Sigmoid colon (tissue), 4 donors: ENCODE measurements around the gene SERINC5.

ENCODE experiments used
- EP300 ChIP-seq, 4 donors: sonication (generic); formaldehyde crosslinking; IDR thresholded peaks; one replicate each; pipeline ENCODE4 v1.6.1; 2017; ENCODE audit warnings: antibody characterized with exemption in 4 of 4
- TF ChIP-seq, protein P1 (sequence below), 4 experiments: fragments of 450-650 bp in 3 of 4; fragments of 200-600 bp in 1 of 4; IDR thresholded peaks; one replicate each; pipeline ENCODE4 v1.5.1; 2016 to 2019; ENCODE audit warnings: antibody characterized with exemption in 4 of 4, mild to moderate bottlenecking in 3 of 4, moderate library complexity in 2 of 4

DNA sequence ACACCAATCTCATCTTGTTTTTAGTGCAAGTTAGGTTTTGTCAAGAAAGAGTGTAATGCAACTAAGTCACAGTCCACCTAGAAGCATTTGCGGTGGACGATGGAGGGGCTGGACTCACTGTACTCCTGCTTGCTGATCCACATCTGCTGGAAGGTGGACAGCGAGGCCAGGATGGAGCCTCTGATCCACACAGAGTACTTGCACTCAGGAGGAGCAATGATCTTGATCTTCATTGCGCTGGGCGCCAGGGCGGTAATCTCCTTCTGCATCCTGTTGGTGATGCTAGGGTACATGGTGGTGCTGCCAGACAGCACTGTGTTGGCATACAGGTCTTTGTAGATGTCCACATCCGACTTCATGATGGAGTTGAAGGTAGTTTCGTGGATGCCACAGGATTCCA, 43.8 kb upstream of the SERINC5 start:
- TF ChIP-seq EP300 (IDR thresholded peaks at IDR 0.05): no peak
- TF ChIP-seq, protein P1, sequence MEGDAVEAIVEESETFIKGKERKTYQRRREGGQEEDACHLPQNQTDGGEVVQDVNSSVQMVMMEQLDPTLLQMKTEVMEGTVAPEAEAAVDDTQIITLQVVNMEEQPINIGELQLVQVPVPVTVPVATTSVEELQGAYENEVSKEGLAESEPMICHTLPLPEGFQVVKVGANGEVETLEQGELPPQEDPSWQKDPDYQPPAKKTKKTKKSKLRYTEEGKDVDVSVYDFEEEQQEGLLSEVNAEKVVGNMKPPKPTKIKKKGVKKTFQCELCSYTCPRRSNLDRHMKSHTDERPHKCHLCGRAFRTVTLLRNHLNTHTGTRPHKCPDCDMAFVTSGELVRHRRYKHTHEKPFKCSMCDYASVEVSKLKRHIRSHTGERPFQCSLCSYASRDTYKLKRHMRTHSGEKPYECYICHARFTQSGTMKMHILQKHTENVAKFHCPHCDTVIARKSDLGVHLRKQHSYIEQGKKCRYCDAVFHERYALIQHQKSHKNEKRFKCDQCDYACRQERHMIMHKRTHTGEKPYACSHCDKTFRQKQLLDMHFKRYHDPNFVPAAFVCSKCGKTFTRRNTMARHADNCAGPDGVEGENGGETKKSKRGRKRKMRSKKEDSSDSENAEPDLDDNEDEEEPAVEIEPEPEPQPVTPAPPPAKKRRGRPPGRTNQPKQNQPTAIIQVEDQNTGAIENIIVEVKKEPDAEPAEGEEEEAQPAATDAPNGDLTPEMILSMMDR (IDR thresholded peaks at IDR 0.05): no peak
